ENCODE data around the gene TACC3. TPM values are rescaled to one million over a fixed set of nuclear protein-coding genes. Genes with fewer than 3 reads are reported as not detected.

The TACC3 gene
- total and polyA plus RNA-seq, 2 of the 8 experiments (the other 6 are each of a cell fraction or from before 2014, with no cell fraction given): 73.8 to 148 TPM

DNA sequence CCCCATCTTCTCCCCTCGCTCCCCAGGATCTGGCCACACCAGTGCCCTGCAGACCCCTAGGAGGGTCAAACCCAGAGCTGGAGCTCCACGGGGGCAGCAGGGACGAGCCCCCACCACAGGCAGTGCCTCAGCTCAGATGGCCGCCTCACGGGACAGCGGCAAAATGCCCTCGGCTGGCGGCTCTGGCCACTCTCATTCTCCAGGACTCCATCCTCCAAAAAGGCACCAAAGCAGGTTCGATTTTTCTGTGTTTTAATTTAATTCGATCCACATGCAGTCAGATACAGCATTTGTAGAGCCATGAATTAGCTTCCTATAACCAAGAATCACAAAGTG is 45.6 kb upstream of the TACC3 start:
- Histone ChIP-seq H3K23ac (ENCODE audit: insufficient read length) (no peak overlapping the region), H3K56ac (replicated peaks; ENCODE audit: insufficient read length, low read depth, low read length) (no peak overlapping the region), H2BK15ac (ENCODE audit: low read length) (no peak overlapping the region), H2AK5ac (ENCODE audit: low read depth, low read length) (no peak overlapping the region), H3K4ac (replicated peaks; ENCODE audit: insufficient read length, low read depth, low read length) (no peak overlapping the region), H3K14ac (ENCODE audit: insufficient read length) (no peak overlapping the region), H2BK5ac (ENCODE audit: low read depth, low read length) (no peak overlapping the region), H3K18ac (ENCODE audit: extremely low read depth, low read length) (no peak overlapping the region), H3K27me3 (replicated peaks in 1 of 4; ENCODE audit: control insufficient read depth in 3 of 4, extremely low read depth in 1 of 4, insufficient read depth in 3 of 4, low read length in 3 of 4) (no peaks in the 10 kb centered on the region), H2AFZ (ENCODE audit: low read length) (no peak overlapping the region), H3K79me2 (ENCODE audit: control insufficient read depth in 1 of 2, insufficient read depth in 2 of 2, low read length in 2 of 2) (no peaks in the 10 kb centered on the region), H3K9ac (replicated peaks in 1 of 4; ENCODE audit: extremely low read depth in 1 of 4, low read depth in 3 of 4, low read length in 3 of 4) (no peak overlapping the region), H3K4me3 (ENCODE audit: extremely low read depth in 1 of 4, insufficient read depth in 2 of 4, low read depth in 3 of 4, low read length in 4 of 4) (no peak overlapping the region), H4K5ac (ENCODE audit: insufficient read length, low read depth, low read length) (no peak overlapping the region), H2BK12ac (ENCODE audit: low read depth, low read length) (no peak overlapping the region), H3K4me2 (ENCODE audit: insufficient read depth in 1 of 2, low read depth in 2 of 2, low read length in 2 of 2) (no peak overlapping the region), H2BK20ac (ENCODE audit: low read length) (no peak overlapping the region), H3K23me2 (ENCODE audit: low read depth, low read length) (no peaks in the 10 kb centered on the region), H4K8ac (ENCODE audit: extremely low read depth, insufficient read depth, low read length) (peak overlapping the region; percentile 75; the same call in 1 of the 2 replicates), H3K79me1 (ENCODE audit: low read depth, low read length) (no peaks in the 10 kb centered on the region; the same call in 1 of the 2 replicates), H3K4me1 (replicated peaks in 1 of 4; ENCODE audit: control insufficient read depth in 3 of 4, insufficient read depth in 4 of 4, low read length in 3 of 4) (peaks cover 0 to 2% (median 0%) of the 10 kb centered on the region in 4 experiments; a peak in 1 of 7 replicates), H3K36me3 (ENCODE audit: control insufficient read depth in 2 of 4, insufficient read depth in 4 of 4, low read length in 3 of 4) (no peaks in the 10 kb centered on the region), H2BK120ac (replicated peaks; ENCODE audit: low read depth, low read length) (no peak overlapping the region), H3K27ac (ENCODE audit: low read depth, low read length) (no peak overlapping the region), H3K9me3 (ENCODE audit: insufficient read depth in 2 of 2, low read depth in 1 of 2, low read length in 1 of 2) (no peaks in the 10 kb centered on the region), H4K20me1 (replicated peaks in 1 of 2; ENCODE audit: control insufficient read depth in 1 of 2, insufficient read depth in 2 of 2, low read length in 2 of 2) (no peaks in the 10 kb centered on the region), H4K91ac (replicated peaks; ENCODE audit: insufficient read length, low read length) (no peak overlapping the region)
- ChIA-PET CTCF (ENCODE audit: partially characterized antibody) (interaction anchor here (0.6 to 2.1 kb wide), 6 partner anchors 13 to 63 kb away, joined by 3 to 7 read pairs (median 4); no protein-coding TSS in a partner anchor), POLR2A (ENCODE audit: partially characterized antibody) (no interaction called here)
- DNase-seq (ENCODE audit: low read depth in 1 of 2, low spot score in 2 of 2): no peak
- FAIRE-seq: no peak
- 79% methylated on average over 10 of the region's 10 CpGs; no CpG with 5 or more reads in 1 of the 2 experiments for WGBS, 2 experiments (ENCODE audit: extremely low coverage in 1 of 2, insufficient coverage in 1 of 2, insufficient read length in 1 of 2, insufficient replicate concordance in 2 of 2, low coverage in 1 of 2, low lambda C conversion rate in 2 of 2, missing lambda C conversion rate in 1 of 2)
- TF ChIP-seq BRCA1 (IDR thresholded peaks at IDR 0.05; ENCODE audit: low read depth, low read length): no peak
